Measurements from ENCODE around the gene SLC5A9. TPM values are rescaled to one million over a fixed set of nuclear protein-coding genes. Genes with fewer than 3 reads are reported as not detected.

Gene SLC5A9
- total and polyA plus RNA-seq, 9 of the 15 experiments (the other 6 are each of a cell fraction or from before 2014, with no cell fraction given): not detected

DNA sequence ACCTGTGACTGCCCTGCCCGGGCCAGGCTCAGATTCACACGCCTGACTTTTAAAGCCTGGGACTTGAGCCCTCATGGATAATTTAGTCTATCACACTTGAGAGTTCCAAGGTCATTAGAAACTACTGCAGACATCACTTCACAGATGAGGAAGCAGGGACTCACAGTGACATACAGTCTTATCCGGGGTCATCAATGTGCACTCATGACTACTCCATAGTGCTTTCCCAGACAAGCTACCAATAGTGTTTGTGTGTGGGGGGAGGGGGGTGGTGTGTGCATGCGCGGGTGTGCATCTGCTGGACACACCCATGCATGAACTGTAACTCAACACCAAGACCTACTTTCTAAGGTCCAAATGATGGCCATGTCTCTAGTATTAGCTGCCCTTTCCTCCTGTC, 16.1 kb upstream of the SLC5A9 start (continued):
- TF ChIP-seq, protein P1, sequence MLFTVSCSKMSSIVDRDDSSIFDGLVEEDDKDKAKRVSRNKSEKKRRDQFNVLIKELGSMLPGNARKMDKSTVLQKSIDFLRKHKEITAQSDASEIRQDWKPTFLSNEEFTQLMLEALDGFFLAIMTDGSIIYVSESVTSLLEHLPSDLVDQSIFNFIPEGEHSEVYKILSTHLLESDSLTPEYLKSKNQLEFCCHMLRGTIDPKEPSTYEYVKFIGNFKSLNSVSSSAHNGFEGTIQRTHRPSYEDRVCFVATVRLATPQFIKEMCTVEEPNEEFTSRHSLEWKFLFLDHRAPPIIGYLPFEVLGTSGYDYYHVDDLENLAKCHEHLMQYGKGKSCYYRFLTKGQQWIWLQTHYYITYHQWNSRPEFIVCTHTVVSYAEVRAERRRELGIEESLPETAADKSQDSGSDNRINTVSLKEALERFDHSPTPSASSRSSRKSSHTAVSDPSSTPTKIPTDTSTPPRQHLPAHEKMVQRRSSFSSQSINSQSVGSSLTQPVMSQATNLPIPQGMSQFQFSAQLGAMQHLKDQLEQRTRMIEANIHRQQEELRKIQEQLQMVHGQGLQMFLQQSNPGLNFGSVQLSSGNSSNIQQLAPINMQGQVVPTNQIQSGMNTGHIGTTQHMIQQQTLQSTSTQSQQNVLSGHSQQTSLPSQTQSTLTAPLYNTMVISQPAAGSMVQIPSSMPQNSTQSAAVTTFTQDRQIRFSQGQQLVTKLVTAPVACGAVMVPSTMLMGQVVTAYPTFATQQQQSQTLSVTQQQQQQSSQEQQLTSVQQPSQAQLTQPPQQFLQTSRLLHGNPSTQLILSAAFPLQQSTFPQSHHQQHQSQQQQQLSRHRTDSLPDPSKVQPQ (CRISPR knock-in tag; IDR thresholded peaks at IDR 0.05; ENCODE audit: borderline replicate concordance): no peak
- TF ChIP-seq ETV1 (tag; conservative IDR thresholded peaks at IDR 0.05; ENCODE audit: low read depth): no peak
- no peak for TF ChIP-seq HNRNPK (IDR thresholded peaks at IDR 0.05; ENCODE audit: low read depth, low read length, poor library complexity, severe bottlenecking)
- no peak for TF ChIP-seq NCOA6 (IDR thresholded peaks at IDR 0.05)
- TF ChIP-seq, protein P2, sequence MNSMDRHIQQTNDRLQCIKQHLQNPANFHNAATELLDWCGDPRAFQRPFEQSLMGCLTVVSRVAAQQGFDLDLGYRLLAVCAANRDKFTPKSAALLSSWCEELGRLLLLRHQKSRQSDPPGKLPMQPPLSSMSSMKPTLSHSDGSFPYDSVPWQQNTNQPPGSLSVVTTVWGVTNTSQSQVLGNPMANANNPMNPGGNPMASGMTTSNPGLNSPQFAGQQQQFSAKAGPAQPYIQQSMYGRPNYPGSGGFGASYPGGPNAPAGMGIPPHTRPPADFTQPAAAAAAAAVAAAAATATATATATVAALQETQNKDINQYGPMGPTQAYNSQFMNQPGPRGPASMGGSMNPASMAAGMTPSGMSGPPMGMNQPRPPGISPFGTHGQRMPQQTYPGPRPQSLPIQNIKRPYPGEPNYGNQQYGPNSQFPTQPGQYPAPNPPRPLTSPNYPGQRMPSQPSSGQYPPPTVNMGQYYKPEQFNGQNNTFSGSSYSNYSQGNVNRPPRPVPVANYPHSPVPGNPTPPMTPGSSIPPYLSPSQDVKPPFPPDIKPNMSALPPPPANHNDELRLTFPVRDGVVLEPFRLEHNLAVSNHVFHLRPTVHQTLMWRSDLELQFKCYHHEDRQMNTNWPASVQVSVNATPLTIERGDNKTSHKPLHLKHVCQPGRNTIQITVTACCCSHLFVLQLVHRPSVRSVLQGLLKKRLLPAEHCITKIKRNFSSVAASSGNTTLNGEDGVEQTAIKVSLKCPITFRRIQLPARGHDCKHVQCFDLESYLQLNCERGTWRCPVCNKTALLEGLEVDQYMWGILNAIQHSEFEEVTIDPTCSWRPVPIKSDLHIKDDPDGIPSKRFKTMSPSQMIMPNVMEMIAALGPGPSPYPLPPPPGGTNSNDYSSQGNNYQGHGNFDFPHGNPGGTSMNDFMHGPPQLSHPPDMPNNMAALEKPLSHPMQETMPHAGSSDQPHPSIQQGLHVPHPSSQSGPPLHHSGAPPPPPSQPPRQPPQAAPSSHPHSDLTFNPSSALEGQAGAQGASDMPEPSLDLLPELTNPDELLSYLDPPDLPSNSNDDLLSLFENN (IDR thresholded peaks at IDR 0.05; ENCODE audit: low read depth in 2 of 2, low read length in 2 of 2): no peak
- no peak for TF ChIP-seq ZNF324 (CRISPR knock-in tag; IDR thresholded peaks at IDR 0.05)
- TF ChIP-seq, protein P3, sequence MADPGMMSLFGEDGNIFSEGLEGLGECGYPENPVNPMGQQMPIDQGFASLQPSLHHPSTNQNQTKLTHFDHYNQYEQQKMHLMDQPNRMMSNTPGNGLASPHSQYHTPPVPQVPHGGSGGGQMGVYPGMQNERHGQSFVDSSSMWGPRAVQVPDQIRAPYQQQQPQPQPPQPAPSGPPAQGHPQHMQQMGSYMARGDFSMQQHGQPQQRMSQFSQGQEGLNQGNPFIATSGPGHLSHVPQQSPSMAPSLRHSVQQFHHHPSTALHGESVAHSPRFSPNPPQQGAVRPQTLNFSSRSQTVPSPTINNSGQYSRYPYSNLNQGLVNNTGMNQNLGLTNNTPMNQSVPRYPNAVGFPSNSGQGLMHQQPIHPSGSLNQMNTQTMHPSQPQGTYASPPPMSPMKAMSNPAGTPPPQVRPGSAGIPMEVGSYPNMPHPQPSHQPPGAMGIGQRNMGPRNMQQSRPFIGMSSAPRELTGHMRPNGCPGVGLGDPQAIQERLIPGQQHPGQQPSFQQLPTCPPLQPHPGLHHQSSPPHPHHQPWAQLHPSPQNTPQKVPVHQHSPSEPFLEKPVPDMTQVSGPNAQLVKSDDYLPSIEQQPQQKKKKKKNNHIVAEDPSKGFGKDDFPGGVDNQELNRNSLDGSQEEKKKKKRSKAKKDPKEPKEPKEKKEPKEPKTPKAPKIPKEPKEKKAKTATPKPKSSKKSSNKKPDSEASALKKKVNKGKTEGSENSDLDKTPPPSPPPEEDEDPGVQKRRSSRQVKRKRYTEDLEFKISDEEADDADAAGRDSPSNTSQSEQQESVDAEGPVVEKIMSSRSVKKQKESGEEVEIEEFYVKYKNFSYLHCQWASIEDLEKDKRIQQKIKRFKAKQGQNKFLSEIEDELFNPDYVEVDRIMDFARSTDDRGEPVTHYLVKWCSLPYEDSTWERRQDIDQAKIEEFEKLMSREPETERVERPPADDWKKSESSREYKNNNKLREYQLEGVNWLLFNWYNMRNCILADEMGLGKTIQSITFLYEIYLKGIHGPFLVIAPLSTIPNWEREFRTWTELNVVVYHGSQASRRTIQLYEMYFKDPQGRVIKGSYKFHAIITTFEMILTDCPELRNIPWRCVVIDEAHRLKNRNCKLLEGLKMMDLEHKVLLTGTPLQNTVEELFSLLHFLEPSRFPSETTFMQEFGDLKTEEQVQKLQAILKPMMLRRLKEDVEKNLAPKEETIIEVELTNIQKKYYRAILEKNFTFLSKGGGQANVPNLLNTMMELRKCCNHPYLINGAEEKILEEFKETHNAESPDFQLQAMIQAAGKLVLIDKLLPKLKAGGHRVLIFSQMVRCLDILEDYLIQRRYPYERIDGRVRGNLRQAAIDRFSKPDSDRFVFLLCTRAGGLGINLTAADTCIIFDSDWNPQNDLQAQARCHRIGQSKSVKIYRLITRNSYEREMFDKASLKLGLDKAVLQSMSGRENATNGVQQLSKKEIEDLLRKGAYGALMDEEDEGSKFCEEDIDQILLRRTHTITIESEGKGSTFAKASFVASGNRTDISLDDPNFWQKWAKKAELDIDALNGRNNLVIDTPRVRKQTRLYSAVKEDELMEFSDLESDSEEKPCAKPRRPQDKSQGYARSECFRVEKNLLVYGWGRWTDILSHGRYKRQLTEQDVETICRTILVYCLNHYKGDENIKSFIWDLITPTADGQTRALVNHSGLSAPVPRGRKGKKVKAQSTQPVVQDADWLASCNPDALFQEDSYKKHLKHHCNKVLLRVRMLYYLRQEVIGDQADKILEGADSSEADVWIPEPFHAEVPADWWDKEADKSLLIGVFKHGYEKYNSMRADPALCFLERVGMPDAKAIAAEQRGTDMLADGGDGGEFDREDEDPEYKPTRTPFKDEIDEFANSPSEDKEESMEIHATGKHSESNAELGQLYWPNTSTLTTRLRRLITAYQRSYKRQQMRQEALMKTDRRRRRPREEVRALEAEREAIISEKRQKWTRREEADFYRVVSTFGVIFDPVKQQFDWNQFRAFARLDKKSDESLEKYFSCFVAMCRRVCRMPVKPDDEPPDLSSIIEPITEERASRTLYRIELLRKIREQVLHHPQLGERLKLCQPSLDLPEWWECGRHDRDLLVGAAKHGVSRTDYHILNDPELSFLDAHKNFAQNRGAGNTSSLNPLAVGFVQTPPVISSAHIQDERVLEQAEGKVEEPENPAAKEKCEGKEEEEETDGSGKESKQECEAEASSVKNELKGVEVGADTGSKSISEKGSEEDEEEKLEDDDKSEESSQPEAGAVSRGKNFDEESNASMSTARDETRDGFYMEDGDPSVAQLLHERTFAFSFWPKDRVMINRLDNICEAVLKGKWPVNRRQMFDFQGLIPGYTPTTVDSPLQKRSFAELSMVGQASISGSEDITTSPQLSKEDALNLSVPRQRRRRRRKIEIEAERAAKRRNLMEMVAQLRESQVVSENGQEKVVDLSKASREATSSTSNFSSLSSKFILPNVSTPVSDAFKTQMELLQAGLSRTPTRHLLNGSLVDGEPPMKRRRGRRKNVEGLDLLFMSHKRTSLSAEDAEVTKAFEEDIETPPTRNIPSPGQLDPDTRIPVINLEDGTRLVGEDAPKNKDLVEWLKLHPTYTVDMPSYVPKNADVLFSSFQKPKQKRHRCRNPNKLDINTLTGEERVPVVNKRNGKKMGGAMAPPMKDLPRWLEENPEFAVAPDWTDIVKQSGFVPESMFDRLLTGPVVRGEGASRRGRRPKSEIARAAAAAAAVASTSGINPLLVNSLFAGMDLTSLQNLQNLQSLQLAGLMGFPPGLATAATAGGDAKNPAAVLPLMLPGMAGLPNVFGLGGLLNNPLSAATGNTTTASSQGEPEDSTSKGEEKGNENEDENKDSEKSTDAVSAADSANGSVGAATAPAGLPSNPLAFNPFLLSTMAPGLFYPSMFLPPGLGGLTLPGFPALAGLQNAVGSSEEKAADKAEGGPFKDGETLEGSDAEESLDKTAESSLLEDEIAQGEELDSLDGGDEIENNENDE (IDR thresholded peaks at IDR 0.05; ENCODE audit: low read depth, low read length): no peak
- no peak for TF ChIP-seq FOXA1 (IDR thresholded peaks at IDR 0.05; ENCODE audit: borderline replicate concordance)
- TF ChIP-seq SAP30 (IDR thresholded peaks at IDR 0.05; ENCODE audit: borderline replicate concordance, insufficient read depth, low read depth, low read length, poor library complexity, severe bottlenecking): no peak
